ENCODE results near the gene SLC7A1.

DNA sequence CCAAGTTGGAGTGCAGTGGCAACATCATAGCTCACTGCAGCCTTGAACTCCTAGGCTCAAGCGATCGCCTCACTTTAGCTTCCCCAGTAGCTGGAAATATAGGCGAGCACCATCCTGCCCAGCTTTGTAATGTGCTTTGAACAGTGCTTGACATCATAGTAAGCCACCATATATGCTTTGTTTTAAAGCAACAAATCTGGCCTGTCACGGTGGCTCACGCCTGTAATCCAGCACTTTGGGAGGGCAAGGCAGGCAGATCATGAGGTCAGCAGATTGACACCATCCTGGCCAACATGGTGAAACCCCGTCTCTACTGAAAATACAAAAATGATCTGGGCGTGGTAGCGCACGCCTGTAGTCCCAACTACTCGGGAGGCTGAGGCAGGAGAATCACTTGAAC, 1.8 kb upstream of the SLC7A1 start:
- TF ChIP-seq, protein P1, sequence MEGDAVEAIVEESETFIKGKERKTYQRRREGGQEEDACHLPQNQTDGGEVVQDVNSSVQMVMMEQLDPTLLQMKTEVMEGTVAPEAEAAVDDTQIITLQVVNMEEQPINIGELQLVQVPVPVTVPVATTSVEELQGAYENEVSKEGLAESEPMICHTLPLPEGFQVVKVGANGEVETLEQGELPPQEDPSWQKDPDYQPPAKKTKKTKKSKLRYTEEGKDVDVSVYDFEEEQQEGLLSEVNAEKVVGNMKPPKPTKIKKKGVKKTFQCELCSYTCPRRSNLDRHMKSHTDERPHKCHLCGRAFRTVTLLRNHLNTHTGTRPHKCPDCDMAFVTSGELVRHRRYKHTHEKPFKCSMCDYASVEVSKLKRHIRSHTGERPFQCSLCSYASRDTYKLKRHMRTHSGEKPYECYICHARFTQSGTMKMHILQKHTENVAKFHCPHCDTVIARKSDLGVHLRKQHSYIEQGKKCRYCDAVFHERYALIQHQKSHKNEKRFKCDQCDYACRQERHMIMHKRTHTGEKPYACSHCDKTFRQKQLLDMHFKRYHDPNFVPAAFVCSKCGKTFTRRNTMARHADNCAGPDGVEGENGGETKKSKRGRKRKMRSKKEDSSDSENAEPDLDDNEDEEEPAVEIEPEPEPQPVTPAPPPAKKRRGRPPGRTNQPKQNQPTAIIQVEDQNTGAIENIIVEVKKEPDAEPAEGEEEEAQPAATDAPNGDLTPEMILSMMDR (conservative IDR thresholded peaks at IDR 0.05; ENCODE audit: low read depth in 2 of 2): no peak
- TF ChIP-seq EZH2phosphoT487 (IDR thresholded peaks at IDR 0.05; ENCODE audit: unreplicated experiment) (no peak), POLR2AphosphoS5 (IDR thresholded peaks at IDR 0.05; ENCODE audit: low read depth) (no peak), NANOG (IDR thresholded peaks at IDR 0.05; ENCODE audit: borderline replicate concordance) (no peak), EZH2 (IDR thresholded peaks at IDR 0.05; ENCODE audit: low read depth, unreplicated experiment) (no peak), CREB1 (CRISPR knock-in tag; IDR thresholded peaks at IDR 0.05; ENCODE audit: low read depth) (no peak), ZNF114 (CRISPR knock-in tag; IDR thresholded peaks at IDR 0.05) (no peak), ZNF331 (CRISPR knock-in tag; IDR thresholded peaks at IDR 0.05; ENCODE audit: low read depth) (no peak)
- TF ChIP-seq, protein P2, sequence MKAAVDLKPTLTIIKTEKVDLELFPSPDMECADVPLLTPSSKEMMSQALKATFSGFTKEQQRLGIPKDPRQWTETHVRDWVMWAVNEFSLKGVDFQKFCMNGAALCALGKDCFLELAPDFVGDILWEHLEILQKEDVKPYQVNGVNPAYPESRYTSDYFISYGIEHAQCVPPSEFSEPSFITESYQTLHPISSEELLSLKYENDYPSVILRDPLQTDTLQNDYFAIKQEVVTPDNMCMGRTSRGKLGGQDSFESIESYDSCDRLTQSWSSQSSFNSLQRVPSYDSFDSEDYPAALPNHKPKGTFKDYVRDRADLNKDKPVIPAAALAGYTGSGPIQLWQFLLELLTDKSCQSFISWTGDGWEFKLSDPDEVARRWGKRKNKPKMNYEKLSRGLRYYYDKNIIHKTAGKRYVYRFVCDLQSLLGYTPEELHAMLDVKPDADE (IDR thresholded peaks at IDR 0.05): no peak
- TF ChIP-seq, protein P3, sequence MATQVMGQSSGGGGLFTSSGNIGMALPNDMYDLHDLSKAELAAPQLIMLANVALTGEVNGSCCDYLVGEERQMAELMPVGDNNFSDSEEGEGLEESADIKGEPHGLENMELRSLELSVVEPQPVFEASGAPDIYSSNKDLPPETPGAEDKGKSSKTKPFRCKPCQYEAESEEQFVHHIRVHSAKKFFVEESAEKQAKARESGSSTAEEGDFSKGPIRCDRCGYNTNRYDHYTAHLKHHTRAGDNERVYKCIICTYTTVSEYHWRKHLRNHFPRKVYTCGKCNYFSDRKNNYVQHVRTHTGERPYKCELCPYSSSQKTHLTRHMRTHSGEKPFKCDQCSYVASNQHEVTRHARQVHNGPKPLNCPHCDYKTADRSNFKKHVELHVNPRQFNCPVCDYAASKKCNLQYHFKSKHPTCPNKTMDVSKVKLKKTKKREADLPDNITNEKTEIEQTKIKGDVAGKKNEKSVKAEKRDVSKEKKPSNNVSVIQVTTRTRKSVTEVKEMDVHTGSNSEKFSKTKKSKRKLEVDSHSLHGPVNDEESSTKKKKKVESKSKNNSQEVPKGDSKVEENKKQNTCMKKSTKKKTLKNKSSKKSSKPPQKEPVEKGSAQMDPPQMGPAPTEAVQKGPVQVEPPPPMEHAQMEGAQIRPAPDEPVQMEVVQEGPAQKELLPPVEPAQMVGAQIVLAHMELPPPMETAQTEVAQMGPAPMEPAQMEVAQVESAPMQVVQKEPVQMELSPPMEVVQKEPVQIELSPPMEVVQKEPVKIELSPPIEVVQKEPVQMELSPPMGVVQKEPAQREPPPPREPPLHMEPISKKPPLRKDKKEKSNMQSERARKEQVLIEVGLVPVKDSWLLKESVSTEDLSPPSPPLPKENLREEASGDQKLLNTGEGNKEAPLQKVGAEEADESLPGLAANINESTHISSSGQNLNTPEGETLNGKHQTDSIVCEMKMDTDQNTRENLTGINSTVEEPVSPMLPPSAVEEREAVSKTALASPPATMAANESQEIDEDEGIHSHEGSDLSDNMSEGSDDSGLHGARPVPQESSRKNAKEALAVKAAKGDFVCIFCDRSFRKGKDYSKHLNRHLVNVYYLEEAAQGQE (IDR thresholded peaks at IDR 0.05; ENCODE audit: unreplicated experiment): no peak
